Ishikawa (cell line): ENCODE results near the gene TLCD3A.

Experiments used
- CEBPB ChIP-seq: IDR thresholded peaks from 2 replicates; pipeline ENCODE4 v1.6.1; 2012
- CREB1 ChIP-seq: IDR thresholded peaks from 2 replicates; pipeline ENCODE4 v1.6.1; 2012; ENCODE audit warnings: low read depth
- EGR1 ChIP-seq: IDR thresholded peaks from 2 replicates; pipeline ENCODE4 v1.6.1; 2012
- EP300 ChIP-seq: IDR thresholded peaks from 2 replicates; pipeline ENCODE4 v1.6.1; 2012; ENCODE audit warnings: borderline replicate concordance
- FOXM1 ChIP-seq: IDR thresholded peaks from 2 replicates; pipeline ENCODE4 v1.6.1; 2012; ENCODE audit warnings: low read depth, borderline replicate concordance
- NFIC ChIP-seq: IDR thresholded peaks from 2 replicates; pipeline ENCODE4 v1.6.1; 2012
- RAD21 ChIP-seq: IDR thresholded peaks from 2 replicates; pipeline ENCODE4 v1.6.1; 2012; ENCODE audit warnings: low read depth
- TAF1 ChIP-seq: IDR thresholded peaks from 2 replicates; pipeline ENCODE4 v1.6.1; 2012; ENCODE audit warnings: low read depth, mild to moderate bottlenecking
- TCF12 ChIP-seq: IDR thresholded peaks from 2 replicates; pipeline ENCODE4 v1.6.1; 2012; ENCODE audit warnings: low read depth
- TEAD4 ChIP-seq: IDR thresholded peaks from 2 replicates; pipeline ENCODE4 v1.6.1; 2012
- YY1 ChIP-seq: IDR thresholded peaks from 2 replicates; pipeline ENCODE4 v1.6.1; 2012; ENCODE audit warnings: low read depth
- TF ChIP-seq, protein P1 (sequence below): IDR thresholded peaks from 2 replicates; pipeline ENCODE4 v1.6.1; 2012
- TF ChIP-seq, protein P2 (sequence below): IDR thresholded peaks from 2 replicates; pipeline ENCODE4 v1.6.1; 2012
- TF ChIP-seq, protein P3 (sequence below): IDR thresholded peaks from 2 replicates; pipeline ENCODE4 v1.6.1; 2012; ENCODE audit warnings: low read depth, mild to moderate bottlenecking

DNA sequence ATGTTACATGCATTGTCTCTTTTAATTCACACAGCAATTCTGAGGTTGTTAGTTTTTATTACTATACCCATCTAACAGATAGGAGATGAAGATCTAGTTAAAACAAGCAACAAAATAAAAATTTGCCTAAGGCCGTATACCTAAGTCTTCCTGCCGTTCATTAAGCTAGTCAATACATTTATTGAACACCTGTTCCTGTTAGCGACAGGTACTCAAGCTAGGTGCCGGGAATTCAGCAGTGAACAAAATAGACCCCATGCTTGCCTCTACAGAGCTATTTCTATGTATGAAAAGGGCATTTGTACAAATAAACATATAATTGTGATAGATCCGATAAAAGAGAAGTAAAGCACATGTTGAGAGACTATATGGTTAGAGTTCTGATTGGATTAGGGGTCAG is 14.3 kb upstream of the TLCD3A start:
- TF ChIP-seq NFIC (no peak), TAF1 (no peak), TCF12 (no peak), EGR1 (no peak), RAD21 (no peak), EP300 (no peak), CREB1 (no peak), FOXM1 (no peak), TEAD4 (no peak), CEBPB (no peak), YY1 (no peak)
- TF ChIP-seq, protein P1, sequence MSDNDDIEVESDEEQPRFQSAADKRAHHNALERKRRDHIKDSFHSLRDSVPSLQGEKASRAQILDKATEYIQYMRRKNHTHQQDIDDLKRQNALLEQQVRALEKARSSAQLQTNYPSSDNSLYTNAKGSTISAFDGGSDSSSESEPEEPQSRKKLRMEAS: no peak
- TF ChIP-seq, protein P2, sequence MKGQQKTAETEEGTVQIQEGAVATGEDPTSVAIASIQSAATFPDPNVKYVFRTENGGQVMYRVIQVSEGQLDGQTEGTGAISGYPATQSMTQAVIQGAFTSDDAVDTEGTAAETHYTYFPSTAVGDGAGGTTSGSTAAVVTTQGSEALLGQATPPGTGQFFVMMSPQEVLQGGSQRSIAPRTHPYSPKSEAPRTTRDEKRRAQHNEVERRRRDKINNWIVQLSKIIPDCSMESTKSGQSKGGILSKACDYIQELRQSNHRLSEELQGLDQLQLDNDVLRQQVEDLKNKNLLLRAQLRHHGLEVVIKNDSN: no peak
- TF ChIP-seq, protein P3, sequence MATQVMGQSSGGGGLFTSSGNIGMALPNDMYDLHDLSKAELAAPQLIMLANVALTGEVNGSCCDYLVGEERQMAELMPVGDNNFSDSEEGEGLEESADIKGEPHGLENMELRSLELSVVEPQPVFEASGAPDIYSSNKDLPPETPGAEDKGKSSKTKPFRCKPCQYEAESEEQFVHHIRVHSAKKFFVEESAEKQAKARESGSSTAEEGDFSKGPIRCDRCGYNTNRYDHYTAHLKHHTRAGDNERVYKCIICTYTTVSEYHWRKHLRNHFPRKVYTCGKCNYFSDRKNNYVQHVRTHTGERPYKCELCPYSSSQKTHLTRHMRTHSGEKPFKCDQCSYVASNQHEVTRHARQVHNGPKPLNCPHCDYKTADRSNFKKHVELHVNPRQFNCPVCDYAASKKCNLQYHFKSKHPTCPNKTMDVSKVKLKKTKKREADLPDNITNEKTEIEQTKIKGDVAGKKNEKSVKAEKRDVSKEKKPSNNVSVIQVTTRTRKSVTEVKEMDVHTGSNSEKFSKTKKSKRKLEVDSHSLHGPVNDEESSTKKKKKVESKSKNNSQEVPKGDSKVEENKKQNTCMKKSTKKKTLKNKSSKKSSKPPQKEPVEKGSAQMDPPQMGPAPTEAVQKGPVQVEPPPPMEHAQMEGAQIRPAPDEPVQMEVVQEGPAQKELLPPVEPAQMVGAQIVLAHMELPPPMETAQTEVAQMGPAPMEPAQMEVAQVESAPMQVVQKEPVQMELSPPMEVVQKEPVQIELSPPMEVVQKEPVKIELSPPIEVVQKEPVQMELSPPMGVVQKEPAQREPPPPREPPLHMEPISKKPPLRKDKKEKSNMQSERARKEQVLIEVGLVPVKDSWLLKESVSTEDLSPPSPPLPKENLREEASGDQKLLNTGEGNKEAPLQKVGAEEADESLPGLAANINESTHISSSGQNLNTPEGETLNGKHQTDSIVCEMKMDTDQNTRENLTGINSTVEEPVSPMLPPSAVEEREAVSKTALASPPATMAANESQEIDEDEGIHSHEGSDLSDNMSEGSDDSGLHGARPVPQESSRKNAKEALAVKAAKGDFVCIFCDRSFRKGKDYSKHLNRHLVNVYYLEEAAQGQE: no peak
